ENCODE data around the gene ABHD11. TPM values are rescaled to one million over a fixed set of nuclear protein-coding genes. Genes with fewer than 3 reads are reported as not detected.

The ABHD11 gene
- total and polyA plus RNA-seq, 9 of the 15 experiments (the other 6 are each of a cell fraction or from before 2014, with no cell fraction given), result 7.7 to 44.2 (median 18.9) TPM

GRCh38 chr7:73734619-73735527 is 3.7 kb downstream of the ABHD11 start (continued):
- TF ChIP-seq HINFP (tag; conservative IDR thresholded peaks at IDR 0.05; ENCODE audit: low read depth), result no peak
- TF ChIP-seq ASH1L (IDR thresholded peaks at IDR 0.05; ENCODE audit: borderline replicate concordance, low read depth, partially characterized antibody), result no peak
- TF ChIP-seq MTA3 (IDR thresholded peaks at IDR 0.05; ENCODE audit: borderline replicate concordance), result peak; percentile 83; the same call in 1 of the 2 replicates
- TF ChIP-seq BRD9 (IDR thresholded peaks at IDR 0.05; ENCODE audit: low read depth, partially characterized antibody), result peak; percentile 39
- TF ChIP-seq SMARCA4 (IDR thresholded peaks at IDR 0.05), result no peak
- TF ChIP-seq ZNF57 (CRISPR knock-in tag; IDR thresholded peaks at IDR 0.05), result no peak
- TF ChIP-seq ARID4B (CRISPR knock-in tag; IDR thresholded peaks at IDR 0.05), result no peak
- TF ChIP-seq NR0B1 (IDR thresholded peaks at IDR 0.05; ENCODE audit: partially characterized antibody), result no peak
- 0 out of 2 replicates have a peak, but pooled peaks have one; percentile 17 for TF ChIP-seq ATF3 (IDR thresholded peaks at IDR 0.05)
- TF ChIP-seq ATF3 (CRISPR knock-in tag; conservative IDR thresholded peaks at IDR 0.05), result peak; percentile 74
- no peak for TF ChIP-seq TAF15 (IDR thresholded peaks at IDR 0.05; ENCODE audit: low read depth, low read length)
- TF ChIP-seq TCF15 (CRISPR knock-in tag; IDR thresholded peaks at IDR 0.05), result no peak
- TF ChIP-seq RFX7 (CRISPR knock-in tag; IDR thresholded peaks at IDR 0.05), result no peak
- TF ChIP-seq RB1 (IDR thresholded peaks at IDR 0.05; ENCODE audit: low read depth), result peak; percentile 85
- TF ChIP-seq CCAR2 (IDR thresholded peaks at IDR 0.05; ENCODE audit: low read depth, low read length), result no peak
- TF ChIP-seq NFRKB (IDR thresholded peaks at IDR 0.05; ENCODE audit: low read depth), result no peak
- TF ChIP-seq FOXK2 (conservative IDR thresholded peaks at IDR 0.05 in 1 of 2, IDR thresholded peaks at IDR 0.05 in 1 of 2; ENCODE audit: low read depth in 2 of 2), result no peak
- TF ChIP-seq ZNF41 (CRISPR knock-in tag; conservative IDR thresholded peaks at IDR 0.05), result no peak
- peak; percentile 38; the same call in 1 of the 2 replicates for TF ChIP-seq HCFC1 (IDR thresholded peaks at IDR 0.05; ENCODE audit: low read depth, low read length)

Data from K562 (cell line).